ENCODE results near the gene TNFRSF4.

Gene TNFRSF4

GRCh38 chr1:1225238-1225845, 11.4 kb upstream of the TNFRSF4 start:
- TF ChIP-seq EZH2 (IDR thresholded peaks at IDR 0.05; ENCODE audit: borderline replicate concordance, low read length): no peak
- TF ChIP-seq CTCF (IDR thresholded peaks at IDR 0.05; ENCODE audit: low read length): no peak
- H3K4me2 ChIP-seq (ENCODE audit: low read length): no peak overlapping the region
- H3K9me3 ChIP-seq (ENCODE audit: low read length): no peaks in the 10 kb centered on the region
- H3K79me2 ChIP-seq (ENCODE audit: insufficient read depth, low read length): peaks cover 10% of the 10 kb centered on the region; the same call in 1 of the 2 replicates
- no peaks in the 10 kb centered on the region for H3K27me3 ChIP-seq (ENCODE audit: insufficient read depth, low read length)
- no peaks in the 10 kb centered on the region for H3F3A ChIP-seq (ENCODE audit: insufficient read depth, low read length)
- peaks cover 77% of the 10 kb centered on the region for H3K36me3 ChIP-seq (ENCODE audit: insufficient read depth, low read length)
- H3K4me1 ChIP-seq (ENCODE audit: insufficient read depth, low read length, severe bottlenecking): peaks cover 19% of the 10 kb centered on the region
- no peak overlapping the region for H3K27ac ChIP-seq (ENCODE audit: low read depth, low read length, poor library complexity, severe bottlenecking)
- no peaks in the 10 kb centered on the region for H3K9me2 ChIP-seq (ENCODE audit: low read depth, low read length)
- H2AFZ ChIP-seq (ENCODE audit: low read length): no peak overlapping the region
- H3K9ac ChIP-seq (ENCODE audit: low read length): no peak overlapping the region
- H4K20me1 ChIP-seq (ENCODE audit: insufficient read depth, low read length): no peaks in the 10 kb centered on the region
- no peak overlapping the region for H3K4me3 ChIP-seq (ENCODE audit: low read depth, low read length, poor library complexity, severe bottlenecking)

DNA sequence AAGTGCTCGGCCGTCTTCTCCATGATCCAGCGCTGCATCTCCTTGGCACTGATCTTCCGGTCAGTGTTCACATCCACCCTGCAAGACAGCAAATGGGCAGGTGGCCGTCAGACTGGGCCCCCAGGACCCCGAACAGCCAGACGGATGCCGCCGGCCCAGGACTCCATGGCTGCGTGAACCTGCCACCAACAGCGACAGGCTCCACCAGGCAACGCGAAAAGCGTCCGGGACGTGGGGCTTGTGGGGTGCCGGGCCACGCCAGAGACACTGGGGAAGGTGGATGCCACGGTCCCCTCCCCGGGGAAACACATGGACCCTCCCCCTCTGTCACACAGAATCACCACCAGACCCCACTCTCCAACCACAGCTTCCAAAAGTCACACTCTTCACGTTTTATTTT, 9.9 kb upstream of the TNFRSF4 start:
- Histone ChIP-seq H3K27me3 (ENCODE audit: insufficient read depth, low read length) (no peaks in the 10 kb centered on the region), H2AFZ (ENCODE audit: low read length) (no peak overlapping the region), H3K4me3 (ENCODE audit: low read depth, low read length, poor library complexity, severe bottlenecking) (no peak overlapping the region), H3K9ac (ENCODE audit: low read length) (no peak overlapping the region), H3K9me2 (ENCODE audit: low read depth, low read length) (no peaks in the 10 kb centered on the region), H3K4me1 (ENCODE audit: insufficient read depth, low read length, severe bottlenecking) (peaks cover 4% of the 10 kb centered on the region), H3K79me2 (ENCODE audit: insufficient read depth, low read length) (no peaks in the 10 kb centered on the region), H4K20me1 (ENCODE audit: insufficient read depth, low read length) (no peaks in the 10 kb centered on the region), H3K4me2 (ENCODE audit: low read length) (no peak overlapping the region), H3K27ac (ENCODE audit: low read depth, low read length, poor library complexity, severe bottlenecking) (no peak overlapping the region), H3K9me3 (ENCODE audit: low read length) (no peaks in the 10 kb centered on the region), H3F3A (ENCODE audit: insufficient read depth, low read length) (no peaks in the 10 kb centered on the region), H3K36me3 (ENCODE audit: insufficient read depth, low read length) (peaks cover 90% of the 10 kb centered on the region)
- no peak for TF ChIP-seq EZH2 (IDR thresholded peaks at IDR 0.05; ENCODE audit: borderline replicate concordance, low read length)

DNA sequence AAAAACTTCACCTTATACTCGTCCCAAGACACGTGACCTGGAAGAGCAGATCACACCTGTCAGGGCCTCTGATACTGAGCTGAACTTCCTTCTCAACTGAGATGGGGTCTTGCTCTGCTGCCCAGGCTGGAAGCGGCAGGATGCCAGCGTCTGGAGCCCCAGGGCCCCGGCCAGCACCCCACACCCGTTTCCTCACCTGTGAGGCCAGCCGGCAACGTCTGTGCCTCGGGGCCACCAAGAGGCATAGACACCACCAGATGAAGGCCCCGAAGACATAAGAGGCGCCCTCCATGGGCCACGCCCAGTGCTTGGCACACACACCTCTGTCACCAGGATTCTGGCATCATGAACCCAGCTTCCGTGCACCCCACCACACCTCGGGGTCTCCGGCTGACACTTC, 9.4 kb upstream of the TNFRSF4 start:
- H3K27ac ChIP-seq (ENCODE audit: low read depth, low read length, poor library complexity, severe bottlenecking): no peak overlapping the region
- no peaks in the 10 kb centered on the region for H3K4me1 ChIP-seq (ENCODE audit: insufficient read depth, low read length, severe bottlenecking)

More for the DNA sequence above, 9.4 kb upstream of the TNFRSF4 start:
- H3K79me2 ChIP-seq (ENCODE audit: insufficient read depth, low read length): no peaks in the 10 kb centered on the region
- TF ChIP-seq EZH2 (IDR thresholded peaks at IDR 0.05; ENCODE audit: borderline replicate concordance, low read length): no peak
- TF ChIP-seq CTCF (IDR thresholded peaks at IDR 0.05; ENCODE audit: low read length): no peak
- H3K4me3 ChIP-seq (ENCODE audit: low read depth, low read length, poor library complexity, severe bottlenecking): no peak overlapping the region
- no peaks in the 10 kb centered on the region for H3K9me3 ChIP-seq (ENCODE audit: low read length)
- no peaks in the 10 kb centered on the region for H3F3A ChIP-seq (ENCODE audit: insufficient read depth, low read length)
- H2AFZ ChIP-seq (ENCODE audit: low read length): no peak overlapping the region
- H3K36me3 ChIP-seq (ENCODE audit: insufficient read depth, low read length): peaks cover 90% of the 10 kb centered on the region
- H3K4me2 ChIP-seq (ENCODE audit: low read length): no peak overlapping the region
- no peaks in the 10 kb centered on the region for H3K27me3 ChIP-seq (ENCODE audit: insufficient read depth, low read length)
- no peaks in the 10 kb centered on the region for H3K9me2 ChIP-seq (ENCODE audit: low read depth, low read length)
- no peak overlapping the region for H3K9ac ChIP-seq (ENCODE audit: low read length)
- no peaks in the 10 kb centered on the region for H4K20me1 ChIP-seq (ENCODE audit: insufficient read depth, low read length)

Measured in OCI-LY1 (cell line).